T-helper 1 cell treated with Interleukin-12 subunit alpha and Interleukin-12 subunit beta and Interleukin-4 antibody, amounts not matched to agents 30 μg/mL and 1 μg/mL, for 36 hours (primary cell): ENCODE results near the gene FHIT.
"Not testable (repeated sequence)": the region's sequence is repeated elsewhere in the genome, so short reads cannot be mapped to it uniquely, and the experiment has no call there.

Experiments used
- H3K27ac Mint-ChIP-seq: one replicate; pipeline ENCODE4 v1.8.0; 2021; ENCODE audit warnings: mild to moderate bottlenecking, mixed read lengths
- H3K27me3 Mint-ChIP-seq: one replicate; pipeline ENCODE4 v1.8.0; 2021; ENCODE audit warnings: low read depth, mixed read lengths
- H3K36me3 Mint-ChIP-seq: one replicate; pipeline ENCODE4 v1.8.0; 2021; ENCODE audit warnings: low read depth, mixed read lengths
- H3K4me1 Mint-ChIP-seq: one replicate; pipeline ENCODE4 v1.8.0; 2021; ENCODE audit warnings: low read depth, mixed read lengths
- H3K4me3 Mint-ChIP-seq: one replicate; pipeline ENCODE4 v1.8.0; 2021; ENCODE audit warnings: mild to moderate bottlenecking, moderate library complexity, mixed read lengths
- H3K9me3 Mint-ChIP-seq: one replicate; pipeline ENCODE4 v1.8.0; 2021; ENCODE audit warnings: mixed read lengths

FHIT gene

GRCh38 chr3:60551455-60552209, 699.6 kb downstream of the FHIT start:
- Mint-ChIP-seq H3K4me3 (no peak overlapping the region), H3K9me3 (peaks cover 5% of the 10 kb centered on the region), H3K4me1 (peaks cover 24% of the 10 kb centered on the region), H3K27ac (peak overlapping the region; percentile 31), H3K27me3 (no peaks in the 10 kb centered on the region), H3K36me3 (no peaks in the 10 kb centered on the region)

- H3K27me3 Mint-ChIP-seq: no peaks in the 10 kb centered on the region
- no peak overlapping the region for H3K4me3 Mint-ChIP-seq
- H3K27ac Mint-ChIP-seq: no peak overlapping the region
- H3K36me3 Mint-ChIP-seq: no peaks in the 10 kb centered on the region
- peaks cover 5% of the 10 kb centered on the region for H3K9me3 Mint-ChIP-seq
- peaks cover 13% of the 10 kb centered on the region for H3K4me1 Mint-ChIP-seq
Observed at GRCh38 chr3:60549863-60550262, 701.4 kb downstream of the FHIT start.

GRCh38 chr3:60542995-60543394, 708.3 kb downstream of the FHIT start:
- no peaks in the 10 kb centered on the region for H3K27me3 Mint-ChIP-seq
- H3K36me3 Mint-ChIP-seq: peaks cover 2% of the 10 kb centered on the region
- H3K4me1 Mint-ChIP-seq: no peaks in the 10 kb centered on the region
- H3K9me3 Mint-ChIP-seq: no peaks in the 10 kb centered on the region
- H3K4me3 Mint-ChIP-seq: no peak overlapping the region
- no peak overlapping the region for H3K27ac Mint-ChIP-seq

GRCh38 chr3:60539394-60539793, 711.9 kb downstream of the FHIT start:
- not testable (repeated sequence) for H3K4me3 Mint-ChIP-seq, H3K4me1 Mint-ChIP-seq, H3K27me3 Mint-ChIP-seq, H3K36me3 Mint-ChIP-seq, H3K9me3 Mint-ChIP-seq, H3K27ac Mint-ChIP-seq

- Mint-ChIP-seq H3K4me3 (no peak overlapping the region), H3K27ac (no peak overlapping the region), H3K4me1 (no peaks in the 10 kb centered on the region), H3K27me3 (no peaks in the 10 kb centered on the region), H3K9me3 (no peaks in the 10 kb centered on the region), H3K36me3 (peaks cover 4% of the 10 kb centered on the region)
Observed at GRCh38 chr3:60536420-60536819, 714.8 kb downstream of the FHIT start.

- peaks cover 3% of the 10 kb centered on the region for H3K9me3 Mint-ChIP-seq
- H3K36me3 Mint-ChIP-seq: peaks cover 2% of the 10 kb centered on the region
- no peaks in the 10 kb centered on the region for H3K27me3 Mint-ChIP-seq
- no peak overlapping the region for H3K4me3 Mint-ChIP-seq
- no peak overlapping the region for H3K27ac Mint-ChIP-seq
- H3K4me1 Mint-ChIP-seq: no peaks in the 10 kb centered on the region
Observed at GRCh38 chr3:60531759-60532158, 719.5 kb downstream of the FHIT start.

GRCh38 chr3:60528651-60529050, 722.6 kb downstream of the FHIT start:
- Mint-ChIP-seq H3K4me1 (no peaks in the 10 kb centered on the region), H3K27me3 (no peaks in the 10 kb centered on the region), H3K4me3 (no peak overlapping the region), H3K9me3 (peaks cover 3% of the 10 kb centered on the region), H3K27ac (no peak overlapping the region), H3K36me3 (no peaks in the 10 kb centered on the region)

- Mint-ChIP-seq H3K4me3 (no peak overlapping the region), H3K27me3 (no peaks in the 10 kb centered on the region), H3K9me3 (no peaks in the 10 kb centered on the region), H3K36me3 (no peaks in the 10 kb centered on the region), H3K27ac (no peak overlapping the region), H3K4me1 (no peaks in the 10 kb centered on the region)
Observed at GRCh38 chr3:60523536-60523935, 727.7 kb downstream of the FHIT start.

- Mint-ChIP-seq H3K4me1 (no peaks in the 10 kb centered on the region), H3K9me3 (no peaks in the 10 kb centered on the region), H3K36me3 (no peaks in the 10 kb centered on the region), H3K4me3 (no peak overlapping the region), H3K27ac (no peak overlapping the region), H3K27me3 (no peaks in the 10 kb centered on the region)
Observed at GRCh38 chr3:60517134-60517533, 734.1 kb downstream of the FHIT start.

- Mint-ChIP-seq H3K27me3 (no peaks in the 10 kb centered on the region), H3K4me1 (no peaks in the 10 kb centered on the region), H3K36me3 (no peaks in the 10 kb centered on the region), H3K27ac (no peak overlapping the region), H3K9me3 (no peaks in the 10 kb centered on the region), H3K4me3 (no peak overlapping the region)
Observed at GRCh38 chr3:60514866-60515265, 736.4 kb downstream of the FHIT start.

- no peaks in the 10 kb centered on the region for H3K36me3 Mint-ChIP-seq
- H3K9me3 Mint-ChIP-seq: peaks cover 3% of the 10 kb centered on the region
- no peaks in the 10 kb centered on the region for H3K27me3 Mint-ChIP-seq
- H3K4me3 Mint-ChIP-seq: no peak overlapping the region
- H3K27ac Mint-ChIP-seq: no peak overlapping the region
- H3K4me1 Mint-ChIP-seq: no peaks in the 10 kb centered on the region
Observed at GRCh38 chr3:60514085-60514649, 737.1 kb downstream of the FHIT start.

- H3K9me3 Mint-ChIP-seq: peaks cover 6% of the 10 kb centered on the region
- H3K36me3 Mint-ChIP-seq: no peaks in the 10 kb centered on the region
- no peaks in the 10 kb centered on the region for H3K27me3 Mint-ChIP-seq
- no peak overlapping the region for H3K4me3 Mint-ChIP-seq
- H3K27ac Mint-ChIP-seq: no peak overlapping the region
- H3K4me1 Mint-ChIP-seq: no peaks in the 10 kb centered on the region
Observed at GRCh38 chr3:60513241-60513640, 738.0 kb downstream of the FHIT start.

- Mint-ChIP-seq H3K4me3 (no peak overlapping the region), H3K27ac (no peak overlapping the region), H3K9me3 (peaks cover 11% of the 10 kb centered on the region), H3K27me3 (no peaks in the 10 kb centered on the region), H3K36me3 (no peaks in the 10 kb centered on the region), H3K4me1 (no peaks in the 10 kb centered on the region)
Observed at GRCh38 chr3:60512506-60512905, 738.7 kb downstream of the FHIT start.

- Mint-ChIP-seq H3K9me3 (peaks cover 16% of the 10 kb centered on the region), H3K4me3 (no peak overlapping the region), H3K27ac (no peak overlapping the region), H3K27me3 (no peaks in the 10 kb centered on the region), H3K4me1 (no peaks in the 10 kb centered on the region), H3K36me3 (no peaks in the 10 kb centered on the region)
Observed at GRCh38 chr3:60509471-60509870, 741.8 kb downstream of the FHIT start.

GRCh38 chr3:60504827-60505457, 746.3 kb downstream of the FHIT start:
- Mint-ChIP-seq H3K9me3 (peaks cover 25% of the 10 kb centered on the region), H3K27me3 (no peaks in the 10 kb centered on the region), H3K36me3 (no peaks in the 10 kb centered on the region), H3K4me1 (no peaks in the 10 kb centered on the region), H3K4me3 (no peak overlapping the region), H3K27ac (no peak overlapping the region)
